ENCODE data around the gene CDK14.

The CDK14 gene

DNA sequence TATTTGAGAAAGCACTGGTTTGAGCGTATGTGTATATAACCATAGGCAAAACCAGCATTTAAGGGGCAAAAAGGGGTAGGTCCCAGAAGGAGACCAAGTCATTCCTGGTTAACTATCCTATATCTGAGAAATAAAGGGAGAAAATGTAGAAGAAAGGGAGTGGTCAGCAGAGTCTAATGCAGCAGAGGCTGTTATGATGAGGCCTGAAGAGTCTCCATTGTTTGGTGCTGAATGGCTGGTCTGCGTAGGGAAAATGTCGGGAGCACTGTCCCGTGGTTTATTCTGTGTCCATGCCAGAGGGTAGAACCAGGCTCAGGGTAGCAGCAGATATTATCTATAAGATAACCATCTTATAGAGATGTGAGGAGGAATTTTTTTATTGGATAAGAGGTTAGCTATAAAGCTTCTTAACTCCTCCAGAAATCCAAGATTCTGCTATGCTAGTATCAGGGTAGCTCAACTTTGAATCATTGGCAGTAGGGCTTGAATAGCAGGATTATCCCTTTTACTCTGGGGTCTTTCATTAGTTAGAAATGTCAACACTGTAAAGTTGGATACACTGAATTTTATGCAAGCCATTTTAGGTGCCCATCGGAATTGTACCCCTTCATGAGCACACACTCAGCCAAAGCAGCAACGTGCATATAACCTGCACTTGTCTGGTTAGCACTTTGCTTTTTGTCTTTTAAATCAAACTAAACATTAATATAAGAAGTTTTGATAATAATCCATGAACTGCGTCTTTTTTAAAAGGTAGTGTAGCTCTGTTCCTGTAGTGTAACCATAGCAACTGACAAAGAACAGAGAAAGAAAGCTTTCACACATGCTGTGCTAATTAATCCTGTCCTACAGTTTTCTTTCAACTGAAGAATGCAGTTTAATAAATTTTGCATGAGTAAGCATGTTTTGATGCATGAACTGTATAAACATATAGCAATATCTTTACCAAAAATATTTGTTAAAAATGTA lies 356.1 kb downstream of the CDK14 start:
- H3K27me3 ChIP-seq (ENCODE audit: insufficient read depth, low read length) = no peaks in the 10 kb centered on the region
- no peaks in the 10 kb centered on the region for H3K9me2 ChIP-seq (ENCODE audit: low read depth, low read length)
- no peaks in the 10 kb centered on the region for H3K4me1 ChIP-seq (ENCODE audit: insufficient read depth, low read length, severe bottlenecking)
- no peaks in the 10 kb centered on the region for H4K20me1 ChIP-seq (ENCODE audit: insufficient read depth, low read length)
- TF ChIP-seq EZH2 (IDR thresholded peaks at IDR 0.05; ENCODE audit: borderline replicate concordance, low read length) = no peak
- TF ChIP-seq, protein P1, sequence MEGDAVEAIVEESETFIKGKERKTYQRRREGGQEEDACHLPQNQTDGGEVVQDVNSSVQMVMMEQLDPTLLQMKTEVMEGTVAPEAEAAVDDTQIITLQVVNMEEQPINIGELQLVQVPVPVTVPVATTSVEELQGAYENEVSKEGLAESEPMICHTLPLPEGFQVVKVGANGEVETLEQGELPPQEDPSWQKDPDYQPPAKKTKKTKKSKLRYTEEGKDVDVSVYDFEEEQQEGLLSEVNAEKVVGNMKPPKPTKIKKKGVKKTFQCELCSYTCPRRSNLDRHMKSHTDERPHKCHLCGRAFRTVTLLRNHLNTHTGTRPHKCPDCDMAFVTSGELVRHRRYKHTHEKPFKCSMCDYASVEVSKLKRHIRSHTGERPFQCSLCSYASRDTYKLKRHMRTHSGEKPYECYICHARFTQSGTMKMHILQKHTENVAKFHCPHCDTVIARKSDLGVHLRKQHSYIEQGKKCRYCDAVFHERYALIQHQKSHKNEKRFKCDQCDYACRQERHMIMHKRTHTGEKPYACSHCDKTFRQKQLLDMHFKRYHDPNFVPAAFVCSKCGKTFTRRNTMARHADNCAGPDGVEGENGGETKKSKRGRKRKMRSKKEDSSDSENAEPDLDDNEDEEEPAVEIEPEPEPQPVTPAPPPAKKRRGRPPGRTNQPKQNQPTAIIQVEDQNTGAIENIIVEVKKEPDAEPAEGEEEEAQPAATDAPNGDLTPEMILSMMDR (IDR thresholded peaks at IDR 0.05; ENCODE audit: low read length) = no peak
- H3K4me3 ChIP-seq (ENCODE audit: low read depth, low read length, poor library complexity, severe bottlenecking) = no peak overlapping the region
- no peaks in the 10 kb centered on the region for H3K9me3 ChIP-seq (ENCODE audit: low read length)
- H3F3A ChIP-seq (ENCODE audit: insufficient read depth, low read length) = no peaks in the 10 kb centered on the region
- no peak overlapping the region for H3K4me2 ChIP-seq (ENCODE audit: low read length)
- no peak overlapping the region for H3K27ac ChIP-seq (ENCODE audit: low read depth, low read length, poor library complexity, severe bottlenecking)
- peaks cover 32% of the 10 kb centered on the region for H3K36me3 ChIP-seq (ENCODE audit: insufficient read depth, low read length)
- H3K79me2 ChIP-seq (ENCODE audit: insufficient read depth, low read length) = no peaks in the 10 kb centered on the region
- H2AFZ ChIP-seq (ENCODE audit: low read length) = no peak overlapping the region
- no peak overlapping the region for H3K9ac ChIP-seq (ENCODE audit: low read length)

DNA sequence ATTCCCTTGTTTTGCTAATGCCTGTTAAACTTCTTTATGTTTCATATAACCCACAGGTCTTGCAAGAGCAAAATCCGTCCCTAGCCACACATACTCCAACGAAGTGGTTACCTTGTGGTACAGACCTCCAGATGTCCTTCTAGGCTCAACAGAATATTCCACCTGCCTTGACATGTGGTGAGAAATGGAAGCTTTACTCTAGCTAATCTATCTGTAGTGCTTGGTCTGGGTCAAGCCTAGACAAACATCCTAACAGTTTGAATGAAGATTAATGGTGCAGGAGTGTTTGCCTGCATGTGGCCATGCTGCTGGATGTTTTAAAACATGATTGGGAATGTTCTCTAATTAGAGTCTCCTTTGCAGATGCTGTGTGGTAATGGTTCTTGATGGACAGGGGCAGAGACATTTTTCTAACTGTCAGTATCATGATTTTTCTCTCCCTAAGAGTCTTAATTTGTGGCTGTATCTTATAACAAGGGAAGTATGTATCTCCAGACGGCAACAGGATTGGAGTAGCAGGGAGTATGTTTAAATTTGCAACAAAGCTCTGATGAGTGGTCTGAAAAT lies 359.6 kb downstream of the CDK14 start:
- no peak overlapping the region for H3K27ac ChIP-seq (ENCODE audit: low read depth, low read length, poor library complexity, severe bottlenecking)
- no peak overlapping the region for H2AFZ ChIP-seq (ENCODE audit: low read length)
- TF ChIP-seq EZH2 (IDR thresholded peaks at IDR 0.05; ENCODE audit: borderline replicate concordance, low read length) = no peak
- TF ChIP-seq, protein P1 (IDR thresholded peaks at IDR 0.05; ENCODE audit: low read length) = no peak

DNA sequence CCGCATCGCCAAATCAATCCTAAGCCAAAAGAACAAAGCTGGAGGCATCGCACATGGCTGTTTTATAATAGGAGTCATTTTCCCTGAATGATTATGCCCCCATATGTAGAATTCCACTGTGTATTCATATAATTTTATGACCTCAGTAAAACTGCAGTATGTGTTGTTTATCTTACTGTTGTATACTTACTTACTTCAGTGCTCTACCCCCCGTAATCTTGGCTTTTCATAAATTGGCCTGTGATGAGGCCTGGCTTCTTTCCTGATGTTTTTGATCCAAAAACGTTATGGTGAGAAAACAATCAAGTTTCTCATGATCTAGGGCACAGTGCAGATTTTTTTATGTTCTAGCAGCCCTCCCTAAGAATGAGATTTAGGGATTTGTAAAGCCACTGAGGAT lies 361.8 kb downstream of the CDK14 start:
- H3K4me2 ChIP-seq (ENCODE audit: low read length) = no peak overlapping the region
- no peak overlapping the region for H2AFZ ChIP-seq (ENCODE audit: low read length)
- no peak overlapping the region for H3K4me3 ChIP-seq (ENCODE audit: low read depth, low read length, poor library complexity, severe bottlenecking)
- TF ChIP-seq EZH2 (IDR thresholded peaks at IDR 0.05; ENCODE audit: borderline replicate concordance, low read length) = no peak
- TF ChIP-seq, protein P1 (IDR thresholded peaks at IDR 0.05; ENCODE audit: low read length) = no peak
- no peaks in the 10 kb centered on the region for H3K9me2 ChIP-seq (ENCODE audit: low read depth, low read length)
- peaks cover 40% of the 10 kb centered on the region; the same call in 1 of the 2 replicates for H3K36me3 ChIP-seq (ENCODE audit: insufficient read depth, low read length)
- H3K4me1 ChIP-seq (ENCODE audit: insufficient read depth, low read length, severe bottlenecking) = no peaks in the 10 kb centered on the region
- no peaks in the 10 kb centered on the region for H4K20me1 ChIP-seq (ENCODE audit: insufficient read depth, low read length)
- no peaks in the 10 kb centered on the region for H3K27me3 ChIP-seq (ENCODE audit: insufficient read depth, low read length)
- no peaks in the 10 kb centered on the region for H3K79me2 ChIP-seq (ENCODE audit: insufficient read depth, low read length)
- no peak overlapping the region for H3K9ac ChIP-seq (ENCODE audit: low read length)
- no peak overlapping the region for H3K27ac ChIP-seq (ENCODE audit: low read depth, low read length, poor library complexity, severe bottlenecking)
- H3K9me3 ChIP-seq (ENCODE audit: low read length) = no peaks in the 10 kb centered on the region
- H3F3A ChIP-seq (ENCODE audit: insufficient read depth, low read length) = no peaks in the 10 kb centered on the region

More for the DNA sequence above, 359.6 kb downstream of the CDK14 start:
- Histone ChIP-seq H3K9me3 (ENCODE audit: low read length) (no peaks in the 10 kb centered on the region), H3K9ac (ENCODE audit: low read length) (no peak overlapping the region), H3K4me3 (ENCODE audit: low read depth, low read length, poor library complexity, severe bottlenecking) (no peak overlapping the region), H3K36me3 (ENCODE audit: insufficient read depth, low read length) (peaks cover 40% of the 10 kb centered on the region; the same call in 1 of the 2 replicates), H3K9me2 (ENCODE audit: low read depth, low read length) (no peaks in the 10 kb centered on the region), H3K4me1 (ENCODE audit: insufficient read depth, low read length, severe bottlenecking) (no peaks in the 10 kb centered on the region), H3K4me2 (ENCODE audit: low read length) (no peak overlapping the region), H3K79me2 (ENCODE audit: insufficient read depth, low read length) (no peaks in the 10 kb centered on the region), H3K27me3 (ENCODE audit: insufficient read depth, low read length) (no peaks in the 10 kb centered on the region), H3F3A (ENCODE audit: insufficient read depth, low read length) (no peaks in the 10 kb centered on the region), H4K20me1 (ENCODE audit: insufficient read depth, low read length) (no peaks in the 10 kb centered on the region)
